ENCODE results near the gene CFAP74.

Gene CFAP74

DNA sequence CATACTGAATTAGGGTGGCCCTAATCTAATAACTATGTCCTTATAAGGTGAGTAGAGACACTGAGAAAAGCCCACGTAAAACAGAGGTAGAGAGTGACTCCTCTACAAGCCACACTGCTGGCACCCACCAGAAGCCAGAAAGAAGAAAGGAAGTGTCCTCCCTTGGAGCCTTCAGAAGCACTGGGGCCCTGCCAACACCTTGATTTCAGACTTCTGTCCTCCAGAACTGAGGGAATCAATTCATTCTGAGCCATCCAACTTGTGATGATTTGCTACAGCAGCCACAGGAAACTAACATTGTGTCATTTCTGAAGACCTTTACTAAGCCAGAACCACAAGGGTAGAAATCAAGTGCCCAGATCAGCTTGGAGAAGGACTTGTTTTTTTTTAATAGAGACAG is 127.7 kb downstream of the CFAP74 start:
- Histone ChIP-seq H3K4me1 (ENCODE audit: control insufficient read depth, insufficient read depth, low read length) (no peaks in the 10 kb centered on the region; the same call in 1 of the 2 replicates), H3K27ac (ENCODE audit: extremely low read depth, low read depth, low read length) (no peak overlapping the region), H3K36me3 (ENCODE audit: control insufficient read depth in 2 of 2, insufficient read depth in 1 of 2, low read length in 2 of 2) (peaks cover 10 to 61% of the 10 kb centered on the region in 2 experiments; a peak in 2 of 3 replicates), H3K4me3 (ENCODE audit: low read depth, low read length) (no peak overlapping the region), H3K9me3 (ENCODE audit: control insufficient read depth, insufficient read depth, low read depth, low read length) (no peaks in the 10 kb centered on the region)
- TF ChIP-seq SCRT1 (tag by site-specific recombination; IDR thresholded peaks at IDR 0.05; ENCODE audit: borderline replicate concordance) (no peak), MEIS1 (CRISPR knock-in tag; IDR thresholded peaks at IDR 0.05; ENCODE audit: borderline replicate concordance) (no peak), EGR2 (tag by site-specific recombination; IDR thresholded peaks at IDR 0.05; ENCODE audit: low read depth) (no peak), ZNF292 (tag by site-specific recombination; IDR thresholded peaks at IDR 0.05; ENCODE audit: borderline replicate concordance, low read depth) (no peak), ZNF530 (tag by site-specific recombination; IDR thresholded peaks at IDR 0.05; ENCODE audit: low read depth) (no peak), ZFP69B (tag by site-specific recombination; IDR thresholded peaks at IDR 0.05) (no peak)
- TF ChIP-seq, protein P1, sequence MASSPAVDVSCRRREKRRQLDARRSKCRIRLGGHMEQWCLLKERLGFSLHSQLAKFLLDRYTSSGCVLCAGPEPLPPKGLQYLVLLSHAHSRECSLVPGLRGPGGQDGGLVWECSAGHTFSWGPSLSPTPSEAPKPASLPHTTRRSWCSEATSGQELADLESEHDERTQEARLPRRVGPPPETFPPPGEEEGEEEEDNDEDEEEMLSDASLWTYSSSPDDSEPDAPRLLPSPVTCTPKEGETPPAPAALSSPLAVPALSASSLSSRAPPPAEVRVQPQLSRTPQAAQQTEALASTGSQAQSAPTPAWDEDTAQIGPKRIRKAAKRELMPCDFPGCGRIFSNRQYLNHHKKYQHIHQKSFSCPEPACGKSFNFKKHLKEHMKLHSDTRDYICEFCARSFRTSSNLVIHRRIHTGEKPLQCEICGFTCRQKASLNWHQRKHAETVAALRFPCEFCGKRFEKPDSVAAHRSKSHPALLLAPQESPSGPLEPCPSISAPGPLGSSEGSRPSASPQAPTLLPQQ (tag by site-specific recombination; IDR thresholded peaks at IDR 0.05): no peak
- TF ChIP-seq, protein P2, sequence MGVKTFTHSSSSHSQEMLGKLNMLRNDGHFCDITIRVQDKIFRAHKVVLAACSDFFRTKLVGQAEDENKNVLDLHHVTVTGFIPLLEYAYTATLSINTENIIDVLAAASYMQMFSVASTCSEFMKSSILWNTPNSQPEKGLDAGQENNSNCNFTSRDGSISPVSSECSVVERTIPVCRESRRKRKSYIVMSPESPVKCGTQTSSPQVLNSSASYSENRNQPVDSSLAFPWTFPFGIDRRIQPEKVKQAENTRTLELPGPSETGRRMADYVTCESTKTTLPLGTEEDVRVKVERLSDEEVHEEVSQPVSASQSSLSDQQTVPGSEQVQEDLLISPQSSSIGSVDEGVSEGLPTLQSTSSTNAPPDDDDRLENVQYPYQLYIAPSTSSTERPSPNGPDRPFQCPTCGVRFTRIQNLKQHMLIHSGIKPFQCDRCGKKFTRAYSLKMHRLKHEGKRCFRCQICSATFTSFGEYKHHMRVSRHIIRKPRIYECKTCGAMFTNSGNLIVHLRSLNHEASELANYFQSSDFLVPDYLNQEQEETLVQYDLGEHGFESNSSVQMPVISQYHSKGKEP (tag by site-specific recombination; IDR thresholded peaks at IDR 0.05): no peak
- TF ChIP-seq, protein P3, sequence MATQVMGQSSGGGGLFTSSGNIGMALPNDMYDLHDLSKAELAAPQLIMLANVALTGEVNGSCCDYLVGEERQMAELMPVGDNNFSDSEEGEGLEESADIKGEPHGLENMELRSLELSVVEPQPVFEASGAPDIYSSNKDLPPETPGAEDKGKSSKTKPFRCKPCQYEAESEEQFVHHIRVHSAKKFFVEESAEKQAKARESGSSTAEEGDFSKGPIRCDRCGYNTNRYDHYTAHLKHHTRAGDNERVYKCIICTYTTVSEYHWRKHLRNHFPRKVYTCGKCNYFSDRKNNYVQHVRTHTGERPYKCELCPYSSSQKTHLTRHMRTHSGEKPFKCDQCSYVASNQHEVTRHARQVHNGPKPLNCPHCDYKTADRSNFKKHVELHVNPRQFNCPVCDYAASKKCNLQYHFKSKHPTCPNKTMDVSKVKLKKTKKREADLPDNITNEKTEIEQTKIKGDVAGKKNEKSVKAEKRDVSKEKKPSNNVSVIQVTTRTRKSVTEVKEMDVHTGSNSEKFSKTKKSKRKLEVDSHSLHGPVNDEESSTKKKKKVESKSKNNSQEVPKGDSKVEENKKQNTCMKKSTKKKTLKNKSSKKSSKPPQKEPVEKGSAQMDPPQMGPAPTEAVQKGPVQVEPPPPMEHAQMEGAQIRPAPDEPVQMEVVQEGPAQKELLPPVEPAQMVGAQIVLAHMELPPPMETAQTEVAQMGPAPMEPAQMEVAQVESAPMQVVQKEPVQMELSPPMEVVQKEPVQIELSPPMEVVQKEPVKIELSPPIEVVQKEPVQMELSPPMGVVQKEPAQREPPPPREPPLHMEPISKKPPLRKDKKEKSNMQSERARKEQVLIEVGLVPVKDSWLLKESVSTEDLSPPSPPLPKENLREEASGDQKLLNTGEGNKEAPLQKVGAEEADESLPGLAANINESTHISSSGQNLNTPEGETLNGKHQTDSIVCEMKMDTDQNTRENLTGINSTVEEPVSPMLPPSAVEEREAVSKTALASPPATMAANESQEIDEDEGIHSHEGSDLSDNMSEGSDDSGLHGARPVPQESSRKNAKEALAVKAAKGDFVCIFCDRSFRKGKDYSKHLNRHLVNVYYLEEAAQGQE (tag by site-specific recombination; IDR thresholded peaks at IDR 0.05): no peak
- TF ChIP-seq, protein P4, sequence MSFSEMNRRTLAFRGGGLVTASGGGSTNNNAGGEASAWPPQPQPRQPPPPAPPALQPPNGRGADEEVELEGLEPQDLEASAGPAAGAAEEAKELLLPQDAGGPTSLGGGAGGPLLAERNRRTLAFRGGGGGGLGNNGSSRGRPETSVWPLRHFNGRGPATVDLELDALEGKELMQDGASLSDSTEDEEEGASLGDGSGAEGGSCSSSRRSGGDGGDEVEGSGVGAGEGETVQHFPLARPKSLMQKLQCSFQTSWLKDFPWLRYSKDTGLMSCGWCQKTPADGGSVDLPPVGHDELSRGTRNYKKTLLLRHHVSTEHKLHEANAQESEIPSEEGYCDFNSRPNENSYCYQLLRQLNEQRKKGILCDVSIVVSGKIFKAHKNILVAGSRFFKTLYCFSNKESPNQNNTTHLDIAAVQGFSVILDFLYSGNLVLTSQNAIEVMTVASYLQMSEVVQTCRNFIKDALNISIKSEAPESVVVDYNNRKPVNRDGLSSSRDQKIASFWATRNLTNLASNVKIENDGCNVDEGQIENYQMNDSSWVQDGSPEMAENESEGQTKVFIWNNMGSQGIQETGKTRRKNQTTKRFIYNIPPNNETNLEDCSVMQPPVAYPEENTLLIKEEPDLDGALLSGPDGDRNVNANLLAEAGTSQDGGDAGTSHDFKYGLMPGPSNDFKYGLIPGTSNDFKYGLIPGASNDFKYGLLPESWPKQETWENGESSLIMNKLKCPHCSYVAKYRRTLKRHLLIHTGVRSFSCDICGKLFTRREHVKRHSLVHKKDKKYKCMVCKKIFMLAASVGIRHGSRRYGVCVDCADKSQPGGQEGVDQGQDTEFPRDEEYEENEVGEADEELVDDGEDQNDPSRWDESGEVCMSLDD (tag by site-specific recombination; IDR thresholded peaks at IDR 0.05): no peak
- POLR2A ChIA-PET: interaction anchor here (1.1 to 1.3 kb wide), 2 partner anchors 19 to 24 kb away, joined by 3 to 6 read pairs; no protein-coding TSS in a partner anchor
- CTCF ChIA-PET: interaction anchor here (0.7 to 1.1 kb wide), 2 partner anchors 9 to 33 kb away, joined by 3 to 4 read pairs; no protein-coding TSS in a partner anchor

DNA sequence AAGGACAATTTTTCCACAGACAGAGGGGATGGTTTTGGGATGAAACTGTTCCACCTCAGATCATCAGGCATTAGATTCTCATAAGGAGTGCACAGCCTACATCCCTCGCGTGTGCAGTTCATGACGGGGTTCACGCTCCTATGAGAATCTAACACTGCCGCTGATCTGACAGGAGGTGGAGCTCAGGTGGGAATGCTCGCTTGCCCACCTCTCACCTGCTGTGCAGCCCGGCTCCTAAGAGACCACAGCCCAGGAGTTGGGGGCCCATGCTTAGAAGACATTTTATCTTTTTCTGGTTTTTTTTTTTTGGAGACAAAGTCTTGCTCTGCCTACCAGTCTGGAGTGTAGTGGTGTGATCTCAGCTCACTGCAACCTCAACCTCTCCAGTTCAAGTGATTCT is 128.7 kb downstream of the CFAP74 start:
- H3K9me3 ChIP-seq (ENCODE audit: control insufficient read depth, insufficient read depth, low read depth, low read length): no peaks in the 10 kb centered on the region
- H3K27ac ChIP-seq (ENCODE audit: extremely low read depth, low read depth, low read length): no peak overlapping the region
- TF ChIP-seq ZNF548 (tag by site-specific recombination; IDR thresholded peaks at IDR 0.05): no peak
- TF ChIP-seq ZNF677 (tag by site-specific recombination; IDR thresholded peaks at IDR 0.05): peak; percentile 72
- TF ChIP-seq PRDM1 (tag by site-specific recombination; IDR thresholded peaks at IDR 0.05): no peak
- TF ChIP-seq ZNF623 (tag by site-specific recombination; IDR thresholded peaks at IDR 0.05): no peak
- peak; percentile 30 for TF ChIP-seq SETDB1 (IDR thresholded peaks at IDR 0.05; ENCODE audit: insufficient read length, low read length)
- TF ChIP-seq, protein P5, sequence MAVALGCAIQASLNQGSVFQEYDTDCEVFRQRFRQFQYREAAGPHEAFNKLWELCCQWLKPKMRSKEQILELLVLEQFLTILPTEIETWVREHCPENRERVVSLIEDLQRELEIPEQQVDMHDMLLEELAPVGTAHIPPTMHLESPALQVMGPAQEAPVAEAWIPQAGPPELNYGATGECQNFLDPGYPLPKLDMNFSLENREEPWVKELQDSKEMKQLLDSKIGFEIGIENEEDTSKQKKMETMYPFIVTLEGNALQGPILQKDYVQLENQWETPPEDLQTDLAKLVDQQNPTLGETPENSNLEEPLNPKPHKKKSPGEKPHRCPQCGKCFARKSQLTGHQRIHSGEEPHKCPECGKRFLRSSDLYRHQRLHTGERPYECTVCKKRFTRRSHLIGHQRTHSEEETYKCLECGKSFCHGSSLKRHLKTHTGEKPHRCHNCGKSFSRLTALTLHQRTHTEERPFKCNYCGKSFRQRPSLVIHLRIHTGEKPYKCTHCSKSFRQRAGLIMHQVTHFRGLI (tag by site-specific recombination; IDR thresholded peaks at IDR 0.05): no peak
- TF ChIP-seq ZSCAN16 (tag by site-specific recombination; IDR thresholded peaks at IDR 0.05): no peak
- no peak for TF ChIP-seq ZNF302 (tag by site-specific recombination; IDR thresholded peaks at IDR 0.05; ENCODE audit: low read depth)
- TF ChIP-seq, protein P6, sequence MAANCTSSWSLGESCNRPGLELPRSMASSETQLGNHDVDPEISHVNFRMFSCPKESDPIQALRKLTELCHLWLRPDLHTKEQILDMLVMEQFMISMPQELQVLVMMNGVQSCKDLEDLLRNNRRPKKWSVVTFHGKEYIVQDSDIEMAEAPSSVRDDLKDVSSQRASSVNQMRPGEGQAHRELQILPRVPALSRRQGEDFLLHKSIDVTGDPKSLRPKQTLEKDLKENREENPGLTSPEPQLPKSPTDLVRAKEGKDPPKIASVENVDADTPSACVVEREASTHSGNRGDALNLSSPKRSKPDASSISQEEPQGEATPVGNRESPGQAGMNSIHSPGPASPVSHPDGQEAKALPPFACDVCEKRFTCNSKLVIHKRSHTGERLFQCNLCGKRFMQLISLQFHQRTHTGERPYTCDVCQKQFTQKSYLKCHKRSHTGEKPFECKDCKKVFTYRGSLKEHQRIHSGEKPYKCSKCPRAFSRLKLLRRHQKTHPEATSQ (tag by site-specific recombination; IDR thresholded peaks at IDR 0.05): no peak
- ChIA-PET CTCF (interaction anchor here (0.9 to 1.1 kb wide), 2 partner anchors 10 to 170 kb away, joined by 3 to 4 read pairs; no protein-coding TSS in a partner anchor), POLR2A (interaction anchor here (0.6 to 1.3 kb wide), 4 partner anchors 10 to 93 kb away, joined by 3 to 6 read pairs (median 4); no protein-coding TSS in a partner anchor)
- peaks cover 10 to 63% of the 10 kb centered on the region in 2 experiments; a peak in 2 of 3 replicates for H3K36me3 ChIP-seq (ENCODE audit: control insufficient read depth in 2 of 2, insufficient read depth in 1 of 2, low read length in 2 of 2)
- H3K4me1 ChIP-seq (ENCODE audit: control insufficient read depth, insufficient read depth, low read length): no peaks in the 10 kb centered on the region; the same call in 1 of the 2 replicates
- no peak overlapping the region for H3K4me3 ChIP-seq (ENCODE audit: low read depth, low read length)
